Lung (tissue), 12 donors: ENCODE data around the gene SPOCD1. TPM values are rescaled to one million over a fixed set of nuclear protein-coding genes. Genes with fewer than 3 reads are reported as not detected.
A peak's percentile ranks its signal among the peaks of the same experiment; 100 is the strongest.

Experiments used
- ATAC-seq: fragments of 200-7000 bp; cut with Tn5 transposase; one replicate; pipeline ENCODE4 v1.9.1; 2020; ENCODE audit warnings: moderate number of reproducible peaks; ENCODE audit not compliant: insufficient read depth, low FRiP score
- DNase-seq, 3 donors: peaks; one replicate each; pipeline ENCODE4 v3.0.0-alpha.2; 2013 to 2017
- H3K27ac ChIP-seq, 2 donors: one replicate each; pipeline ENCODE4 v1.5.1; 2013; ENCODE audit warnings: mild to moderate bottlenecking in 2 of 2, moderate library complexity in 2 of 2, control low read depth in 1 of 2, inconsistent platforms in 1 of 2, low read depth in 1 of 2, low read length in 1 of 2
- H3K27me3 ChIP-seq, 3 donors: one replicate each; pipeline ENCODE4 v1.5.1; 2013; ENCODE audit warnings: low read length in 2 of 3; ENCODE audit not compliant: control insufficient read depth in 3 of 3, insufficient read depth in 3 of 3
- H3K36me3 ChIP-seq, 4 donors: one replicate each; pipeline ENCODE4 v1.5.1; 2013; ENCODE audit warnings: low read length in 4 of 4, mild to moderate bottlenecking in 1 of 4, moderate library complexity in 1 of 4; ENCODE audit not compliant: control insufficient read depth in 4 of 4, insufficient read depth in 4 of 4
- H3K4me1 ChIP-seq, 5 donors: one replicate each; pipeline ENCODE4 v1.5.1; 2013; ENCODE audit warnings: low read length in 5 of 5, mild to moderate bottlenecking in 2 of 5, moderate library complexity in 1 of 5; ENCODE audit not compliant: control insufficient read depth in 5 of 5, insufficient read depth in 5 of 5
- H3K4me3 ChIP-seq: one replicate; pipeline ENCODE4 v1.5.1; 2013; ENCODE audit warnings: mild to moderate bottlenecking, control low read depth, moderate library complexity
- H3K9ac ChIP-seq, 2 donors: one replicate each; pipeline ENCODE4 v1.5.1; 2013; ENCODE audit warnings: low read length in 2 of 2, control low read depth in 1 of 2; ENCODE audit not compliant: insufficient read depth in 1 of 2
- H3K9me3 ChIP-seq, 4 donors: one replicate each; pipeline ENCODE4 v1.5.1; 2013; ENCODE audit warnings: low read length in 3 of 4, mild to moderate bottlenecking in 1 of 4, moderate library complexity in 1 of 4; ENCODE audit not compliant: control insufficient read depth in 4 of 4, insufficient read depth in 3 of 4
- WGBS, 2 donors: extraction: QIAGEN DNeasy Blood & Tissue Kit; methylation state at CpG; one replicate each; pipeline ENCODE4 v1.1.7; 2013; 5-methylcytosine and 5-hydroxymethylcytosine counted together
- polyA plus RNA-seq, 2 donors: library from polyadenylated mRNA; stranded (reverse); fragments of 200-250 nt; gene quantifications; one replicate each; pipeline ENCODE4 v1.2.1, GENCODE V29; 2013
- total RNA-seq, 2 donors: library from RNA; depleted of rRNA in 1 of 2; stranded (reverse); fragments of >200 nt in 1 of 2; gene quantifications; one replicate each; pipeline ENCODE4 v1.2.1, GENCODE V29; 2014 to 2021
- TF ChIP-seq, protein P1 (sequence below): IDR thresholded peaks from 2 replicates; pipeline ENCODE4 v1.5.1; 2012; ENCODE audit warnings: mild to moderate bottlenecking; ENCODE audit errors: control extremely low read depth, extremely low read depth
- donor health status: control.
- donor health status: control.
- donor health status: Bipolar disorder and iron deficiency.
- donor health status: healthy.
- donor health status: DM: yes; HTN: yes; CAD: no.

Gene SPOCD1
- total and polyA plus RNA-seq, 4 donors, result 0.51 to 15.7 (median 8.4) TPM

DNA sequence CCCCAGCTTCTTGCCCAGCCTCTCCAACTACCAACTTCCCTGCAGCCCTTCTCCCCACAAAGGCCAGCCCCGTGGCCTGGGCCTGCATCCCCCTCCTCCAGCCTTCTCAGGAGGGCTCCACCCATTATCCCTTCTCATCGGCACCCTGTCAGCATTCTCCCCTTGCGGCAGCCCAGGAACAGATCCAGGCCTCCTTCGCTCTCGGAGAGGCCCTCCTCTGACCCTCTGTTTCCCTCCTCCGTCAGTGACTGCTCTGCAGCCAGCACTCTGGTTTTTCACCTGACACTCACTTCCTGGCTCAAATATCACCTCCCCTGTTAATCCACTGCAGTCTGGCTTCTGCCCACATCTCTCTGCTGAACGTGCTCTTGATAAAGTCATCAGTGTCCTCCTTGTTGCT lies 69.1 kb downstream of the SPOCD1 start:
- no peak overlapping the region for H3K27ac ChIP-seq

DNA sequence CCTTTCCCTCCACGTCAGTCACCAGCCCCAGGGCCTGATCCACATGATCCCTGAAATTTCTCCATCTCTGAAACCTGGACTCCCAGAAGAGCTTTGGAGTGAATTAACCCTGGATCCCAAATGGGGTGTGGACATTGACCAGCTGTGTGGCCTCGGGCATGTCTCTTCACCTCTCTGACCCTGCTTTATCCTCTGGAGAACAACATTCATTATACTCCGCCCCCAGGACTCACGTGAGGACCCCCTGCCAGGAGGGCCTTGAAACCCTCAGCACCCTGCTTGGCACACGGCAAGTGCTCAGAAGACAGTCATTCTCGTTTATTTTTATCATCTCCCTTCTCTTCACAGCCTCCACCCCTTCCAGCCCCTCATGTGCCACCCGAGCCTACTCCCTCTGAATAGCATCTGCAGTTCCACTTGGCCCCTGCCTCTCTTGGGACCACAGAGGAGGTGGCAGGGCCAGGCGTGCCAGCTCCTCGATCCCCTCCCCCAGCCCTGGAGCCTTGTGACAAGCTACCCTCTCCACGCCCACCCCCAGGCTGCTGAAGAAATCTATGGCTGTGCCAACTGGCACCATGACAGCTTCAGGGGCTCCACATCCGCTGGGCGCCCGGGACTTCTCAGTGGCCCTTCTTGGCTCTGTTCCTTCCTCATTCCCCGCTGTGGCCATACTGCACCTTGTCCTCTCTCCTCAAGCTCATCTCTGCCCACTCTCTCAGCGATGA lies 69.7 kb downstream of the SPOCD1 start:
- H3K27ac ChIP-seq, result no peak overlapping the region
- H3K27me3 ChIP-seq, result no peaks in the 10 kb centered on the region
- 52 to 59% methylated on average over 15 of the region's 15 CpGs for WGBS, 2 donors
- ATAC-seq (no peak), DNase-seq (peak; percentile 75 to 81 (median 77))
- H3K4me3 ChIP-seq, result no peak overlapping the region
- H3K4me1 ChIP-seq, result peaks cover 0 to 34% (median 13%) of the 10 kb centered on the region in 5 donors
- no peak overlapping the region for H3K9ac ChIP-seq
- H3K9me3 ChIP-seq, result no peaks in the 10 kb centered on the region
- H3K36me3 ChIP-seq, result no peaks in the 10 kb centered on the region
- TF ChIP-seq, protein P1, sequence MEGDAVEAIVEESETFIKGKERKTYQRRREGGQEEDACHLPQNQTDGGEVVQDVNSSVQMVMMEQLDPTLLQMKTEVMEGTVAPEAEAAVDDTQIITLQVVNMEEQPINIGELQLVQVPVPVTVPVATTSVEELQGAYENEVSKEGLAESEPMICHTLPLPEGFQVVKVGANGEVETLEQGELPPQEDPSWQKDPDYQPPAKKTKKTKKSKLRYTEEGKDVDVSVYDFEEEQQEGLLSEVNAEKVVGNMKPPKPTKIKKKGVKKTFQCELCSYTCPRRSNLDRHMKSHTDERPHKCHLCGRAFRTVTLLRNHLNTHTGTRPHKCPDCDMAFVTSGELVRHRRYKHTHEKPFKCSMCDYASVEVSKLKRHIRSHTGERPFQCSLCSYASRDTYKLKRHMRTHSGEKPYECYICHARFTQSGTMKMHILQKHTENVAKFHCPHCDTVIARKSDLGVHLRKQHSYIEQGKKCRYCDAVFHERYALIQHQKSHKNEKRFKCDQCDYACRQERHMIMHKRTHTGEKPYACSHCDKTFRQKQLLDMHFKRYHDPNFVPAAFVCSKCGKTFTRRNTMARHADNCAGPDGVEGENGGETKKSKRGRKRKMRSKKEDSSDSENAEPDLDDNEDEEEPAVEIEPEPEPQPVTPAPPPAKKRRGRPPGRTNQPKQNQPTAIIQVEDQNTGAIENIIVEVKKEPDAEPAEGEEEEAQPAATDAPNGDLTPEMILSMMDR, result no peak

More for the DNA sequence above, 69.1 kb downstream of the SPOCD1 start:
- Histone ChIP-seq H3K4me1 (peaks cover 0 to 35% (median 13%) of the 10 kb centered on the region in 5 donors), H3K36me3 (no peaks in the 10 kb centered on the region), H3K9me3 (no peaks in the 10 kb centered on the region), H3K27me3 (no peaks in the 10 kb centered on the region), H3K4me3 (no peak overlapping the region), H3K9ac (no peak overlapping the region)
- 47 to 58% methylated on average over 7 of the region's 7 CpGs for WGBS, 2 donors
- ATAC-seq, result no peak
- DNase-seq, result peak; percentile 43 to 61 (median 44)
- TF ChIP-seq, protein P1, result no peak

DNA sequence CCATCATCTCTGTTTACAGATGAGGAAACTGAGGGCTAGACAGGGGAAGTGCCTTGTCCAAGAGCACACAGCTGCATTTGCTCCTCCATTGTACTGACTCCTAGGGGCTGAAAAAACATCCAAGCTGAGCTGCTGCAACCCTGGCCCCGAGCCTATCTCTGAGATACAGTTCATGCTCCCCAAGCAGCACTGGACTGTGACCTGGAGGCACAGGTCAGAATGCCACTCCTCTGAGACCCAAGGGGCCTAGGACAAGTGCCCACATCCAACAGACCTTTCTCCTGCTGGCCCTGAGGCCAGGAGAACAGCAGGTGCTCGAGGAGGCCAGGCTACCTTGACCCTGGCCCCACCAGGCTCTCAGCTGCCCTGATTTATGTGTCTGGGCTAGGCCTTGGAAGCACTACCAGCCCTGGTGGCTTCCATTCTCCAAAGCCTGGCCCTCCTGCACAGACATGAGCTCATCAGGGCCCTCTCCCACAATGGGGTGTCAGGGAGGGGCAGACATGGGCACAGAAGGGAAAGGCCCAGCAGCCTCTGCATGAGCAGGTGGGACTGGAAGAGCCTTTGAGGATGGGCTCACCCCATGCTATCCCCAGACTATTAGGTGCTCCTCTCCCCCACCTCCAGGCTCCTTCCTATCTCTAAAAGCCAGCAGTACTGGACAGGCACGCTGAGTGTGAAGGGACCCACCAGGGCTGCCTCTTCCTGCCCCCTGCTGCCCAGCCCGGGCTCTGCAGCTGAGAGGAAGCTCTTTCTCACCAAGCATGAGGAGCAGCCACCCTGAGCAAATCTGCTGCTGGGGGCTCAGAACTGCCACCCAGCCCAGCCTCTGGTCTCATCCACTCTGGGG lies 70.5 kb downstream of the SPOCD1 start:
- Histone ChIP-seq H3K4me1 (peaks cover 0 to 34% (median 13%) of the 10 kb centered on the region in 5 donors), H3K9me3 (no peaks in the 10 kb centered on the region), H3K36me3 (no peaks in the 10 kb centered on the region), H3K27ac (no peak overlapping the region), H3K9ac (no peak overlapping the region), H3K4me3 (no peak overlapping the region), H3K27me3 (no peaks in the 10 kb centered on the region)
- 50 to 52% methylated on average over 4 of the region's 4 CpGs for WGBS, 2 donors
- peak; percentile 60 for ATAC-seq
- TF ChIP-seq, protein P1, result peak; percentile 32
- DNase-seq, result peak; percentile 43 to 65 (median 53)
